Measurements from ENCODE around the gene CD55. TPM values are rescaled to one million over a fixed set of nuclear protein-coding genes. Genes with fewer than 3 reads are reported as not detected.

The CD55 gene
- total RNA-seq, 2 experiments from 2014 or later, result 100 to 102 TPM

GRCh38 chr1:207355060-207355459, 33.6 kb downstream of the CD55 start:
- Mint-ChIP-seq H3K27ac (no peak overlapping the region), H3K27me3 (no peaks in the 10 kb centered on the region), H3K4me1 (ENCODE audit: low read depth) (peaks cover 65% of the 10 kb centered on the region), H3K4me3 (no peak overlapping the region), H3K9me3 (peaks cover 7% of the 10 kb centered on the region), H3K36me3 (ENCODE audit: low read depth) (peaks cover 64% of the 10 kb centered on the region)
- DNase-seq (no peak), ATAC-seq (no peak)
- CTCF ChIA-PET, result interaction anchor here (1.1 to 1.3 kb wide), 2 partner anchors 11 to 18 kb away, joined by 3 to 5 read pairs; no protein-coding TSS in a partner anchor
- intact Hi-C loops (cut with micrococcal nuclease), result no loop called here
- no peak for TF ChIP-seq CTCF (IDR thresholded peaks at IDR 0.05)
- POLR2A ChIA-PET, result interaction anchor here (0.7 to 2.9 kb wide), 2 partner anchors 20 to 33 kb away, joined by 3 to 9 read pairs; partner anchors contain the start of gene CD55

- Mint-ChIP-seq H3K27me3 (no peaks in the 10 kb centered on the region), H3K4me1 (ENCODE audit: low read depth) (peaks cover 59% of the 10 kb centered on the region), H3K27ac (peak overlapping the region; percentile 42), H3K4me3 (no peak overlapping the region), H3K36me3 (ENCODE audit: low read depth) (peaks cover 57% of the 10 kb centered on the region), H3K9me3 (peaks cover 2% of the 10 kb centered on the region)
- TF ChIP-seq CTCF (IDR thresholded peaks at IDR 0.05), result no peak
- DNase-seq (no peak), ATAC-seq (no peak)
- intact Hi-C loops (cut with micrococcal nuclease), result no loop called here
- ChIA-PET CTCF (interaction anchor here (1.1 to 1.3 kb wide), 2 partner anchors 12 to 19 kb away, joined by 3 to 5 read pairs; no protein-coding TSS in a partner anchor), POLR2A (interaction anchor here (0.5 to 2.9 kb wide), 3 partner anchors 21 to 34 kb away, joined by 3 to 9 read pairs (median 3); partner anchors contain the start of gene CD55)
Observed at GRCh38 chr1:207355513-207356295, 34.2 kb downstream of the CD55 start.

GRCh38 chr1:207361029-207361428, 39.6 kb downstream of the CD55 start:
- DNase-seq (no peak), ATAC-seq (no peak)
- ChIA-PET CTCF (interaction anchor here (1.3 kb wide), 1 partner anchor 16 kb away, joined by 3 read pairs; no protein-coding TSS in a partner anchor), POLR2A (interaction anchor here (1.3 to 3.8 kb wide), 2 partner anchors 25 to 40 kb away, joined by 5 to 25 read pairs; partner anchors contain the start of gene CD55)
- no peak for TF ChIP-seq CTCF (IDR thresholded peaks at IDR 0.05)
- intact Hi-C loops (cut with micrococcal nuclease), result loop anchor here (5.0 kb wide), 1 partner anchor 39 kb away; the partner anchor contains the start of gene CD55
- Mint-ChIP-seq H3K36me3 (ENCODE audit: low read depth) (peaks cover 23% of the 10 kb centered on the region), H3K9me3 (no peaks in the 10 kb centered on the region), H3K27me3 (no peaks in the 10 kb centered on the region), H3K4me3 (no peak overlapping the region), H3K4me1 (ENCODE audit: low read depth) (peaks cover 20% of the 10 kb centered on the region), H3K27ac (no peak overlapping the region)

GRCh38 chr1:207361889-207362288, 40.4 kb downstream of the CD55 start:
- no peak for TF ChIP-seq CTCF (IDR thresholded peaks at IDR 0.05)
- H3K9me3 Mint-ChIP-seq, result no peaks in the 10 kb centered on the region
- peaks cover 25% of the 10 kb centered on the region for H3K36me3 Mint-ChIP-seq (ENCODE audit: low read depth)
- ATAC-seq (no peak), DNase-seq (no peak)
- H3K4me3 Mint-ChIP-seq, result no peak overlapping the region
- intact Hi-C loops (cut with micrococcal nuclease), result loop anchor here (5.0 kb wide), 1 partner anchor 40 kb away; the partner anchor contains the start of gene CD55
- H3K27me3 Mint-ChIP-seq, result no peaks in the 10 kb centered on the region
- POLR2A ChIA-PET, result interaction anchor here (0.7 to 3.8 kb wide), 4 partner anchors 12 to 513 kb away, joined by 3 to 25 read pairs (median 6); partner anchors contain the start of gene CD55
- CTCF ChIA-PET, result interaction anchor here (1.3 to 1.8 kb wide), 2 partner anchors 17 to 25 kb away, joined by 3 to 9 read pairs; no protein-coding TSS in a partner anchor
- H3K27ac Mint-ChIP-seq, result no peak overlapping the region
- H3K4me1 Mint-ChIP-seq (ENCODE audit: low read depth), result peaks cover 17% of the 10 kb centered on the region

Data from activated CD8-positive, alpha-beta T cell treated with anti-CD3 and anti-CD28 coated beads for 36 hours (primary cell).